HepG2 (cell line): ENCODE measurements around the gene GPR55. TPM values are rescaled to one million over a fixed set of nuclear protein-coding genes. Genes with fewer than 3 reads are reported as not detected.

Experiments used
- ATAC-seq: fragments of 200-7000 bp; cut with Tn5 transposase; 3 replicates; pipeline ENCODE4 v1.9.1; 2020; ENCODE audit warnings: mild to moderate bottlenecking, moderate library complexity
- BruUV-seq: library from RNA; stranded (reverse); fragments of 400-500 nt; replicated peaks from 2 replicates; lab custom pipeline; 2021; lab: Mats Ljungman, UMichigan
- CTCF ChIA-PET: fragments of 300-600 bp; formaldehyde crosslinking; extraction: SDS; loops from one replicate; lab custom pipeline; 2021; ENCODE audit warnings: low total read pairs, inconsistent platforms, low intra/inter-chr PET ratio; lab: Yijun Ruan, JAX
- POLR2A ChIA-PET: fragments of 350-600 bp; sonication (Branson Sonifier 250); formaldehyde crosslinking; loops from one replicate; lab custom pipeline; 2020; ENCODE audit warnings: antibody characterized with exemption, inconsistent platforms; lab: Yijun Ruan, JAX
- DNase-seq: peaks from one replicate; pipeline ENCODE4 v3.0.0-alpha.2; 2015; ENCODE audit warnings: low spot score
- FAIRE-seq: peaks from 3 replicates; lab custom pipeline; 2011; peaks lifted over from hg19 to GRCh38; lab: Jason Lieb, UNC
- H2AFZ ChIP-seq: one replicate; pipeline ENCODE4 v1.6.1; 2011; ENCODE audit warnings: low read length, inconsistent platforms
- H3K27ac ChIP-seq: fragments of 300-600 bp; 3 replicates; pipeline ENCODE4 v1.8.0; 2011; ENCODE audit warnings: mixed run types, mild to moderate bottlenecking, mixed read lengths, low read length, inconsistent platforms; ENCODE audit not compliant: insufficient read depth; ENCODE audit errors: extremely low read length
- H3K27me3 ChIP-seq, 2 experiments: fragments of 200-600 bp in 1 of 2; 2 replicates in 1 of 2; 3 replicates in 1 of 2; pipeline versions ENCODE4 v1.6.0 to v1.8.0; 2011; ENCODE audit warnings: low read length in 2 of 2, mild to moderate bottlenecking in 2 of 2, moderate library complexity in 2 of 2, inconsistent platforms in 1 of 2; ENCODE audit not compliant: insufficient read depth in 2 of 2, control insufficient read depth in 1 of 2
- H3K36me3 ChIP-seq, 2 experiments: fragments of 200-600 bp in 1 of 2; replicated peaks in 1 of 2; 2 replicates in 1 of 2; 3 replicates in 1 of 2; pipeline versions ENCODE4 v1.5.1 to v1.8.0; 2011; ENCODE audit warnings: low read length in 2 of 2, inconsistent platforms in 1 of 2; ENCODE audit not compliant: insufficient read depth in 2 of 2, control insufficient read depth in 1 of 2
- H3K4me1 ChIP-seq: 2 replicates; pipeline ENCODE4 v1.5.1; 2012; ENCODE audit warnings: low read length, inconsistent platforms; ENCODE audit not compliant: insufficient read depth
- H3K4me2 ChIP-seq: 2 replicates; pipeline ENCODE4 v1.6.0; 2011; ENCODE audit warnings: low read depth, low read length, inconsistent platforms
- H3K4me3 ChIP-seq, 3 experiments: fragments of 200-600 bp in 1 of 3; sonication (generic), shearing (Covaris generic) in 1 of 3; replicated peaks in 1 of 3; 2 replicates each; pipeline ENCODE4 v1.5.1; 2011 to 2016; ENCODE audit warnings: low read length in 3 of 3, inconsistent platforms in 2 of 3, low read depth in 2 of 3, mild to moderate bottlenecking in 2 of 3, control low read depth in 1 of 3, mixed read lengths in 1 of 3; ENCODE audit not compliant: insufficient read depth in 1 of 3
- H3K79me2 ChIP-seq: one replicate; pipeline ENCODE4 v1.6.1; 2011; ENCODE audit warnings: low read length, inconsistent platforms; ENCODE audit not compliant: insufficient read depth
- H3K9ac ChIP-seq: 2 replicates; pipeline ENCODE4 v1.6.0; 2011; ENCODE audit warnings: mild to moderate bottlenecking, low read depth, low read length, inconsistent platforms; ENCODE audit not compliant: insufficient read depth
- H3K9me3 ChIP-seq: 2 replicates; pipeline ENCODE4 v1.5.1; 2012; ENCODE audit warnings: mild to moderate bottlenecking, low read length
- H4K20me1 ChIP-seq: 2 replicates; pipeline ENCODE4 v1.6.0; 2011; ENCODE audit warnings: inconsistent platforms, mild to moderate bottlenecking, low read length, moderate library complexity; ENCODE audit not compliant: insufficient read depth
- CBFB ChIP-seq: sonication (generic); formaldehyde crosslinking; IDR thresholded peaks from 2 replicates; pipeline ENCODE4 v1.4.0; 2020; ENCODE audit warnings: missing genetic modification reagents
- CENPT ChIP-seq: sonication (generic); formaldehyde crosslinking; IDR thresholded peaks from 2 replicates; pipeline ENCODE4 v1.8.0; 2022; ENCODE audit warnings: low read depth, mild to moderate bottlenecking, moderate library complexity, missing genetic modification reagents
- FOXP1 ChIP-seq, 2 experiments: fragments of 450-650 bp in 1 of 2; IDR thresholded peaks; 2 replicates each; pipeline ENCODE4 v1.6.1; 2017 to 2018; ENCODE audit warnings: antibody characterized with exemption in 1 of 2
- NPAS2 ChIP-seq: sonication (generic); formaldehyde crosslinking; IDR thresholded peaks from 2 replicates; pipeline ENCODE4 v1.8.0; 2022; ENCODE audit warnings: mild to moderate bottlenecking, missing genetic modification reagents, borderline replicate concordance
- SMYD3 ChIP-seq: sonication (generic); formaldehyde crosslinking; IDR thresholded peaks from 2 replicates; pipeline ENCODE4 v1.8.1; 2023; ENCODE audit warnings: mild to moderate bottlenecking, missing genetic modification reagents
- ZBTB1 ChIP-seq: sonication (generic); formaldehyde crosslinking; IDR thresholded peaks from 2 replicates; pipeline ENCODE4 v1.4.0; 2020; ENCODE audit warnings: missing genetic modification reagents, borderline replicate concordance
- ZNF292 ChIP-seq: sonication (generic); formaldehyde crosslinking; IDR thresholded peaks from 2 replicates; pipeline ENCODE4 v1.8.1; 2022; ENCODE audit warnings: mild to moderate bottlenecking, low read depth, missing genetic modification reagents, borderline replicate concordance
- WGBS: methylation state at CpG from one replicate; pipeline ENCODE4 v1.1.6; 2017; ENCODE audit warnings: low lambda C conversion rate; 5-methylcytosine and 5-hydroxymethylcytosine counted together
- in situ Hi-C: cut with HindIII; loops from 2 replicates; pipeline ENCODE4 v1.10.0; 2017; ENCODE audit warnings: low pct_unique_long_range_greater_than_20kb; ENCODE audit not compliant: extremely low pct_ligation_motif_present
- intact Hi-C: fragments of 100-400 bp; cut with micrococcal nuclease; formaldehyde crosslinking; loops from one replicate; pipeline ENCODE4 v1.10.0; 2022; ENCODE audit not compliant: unreplicated experiment
- polyA plus RNA-seq, 8 experiments: library from polyadenylated mRNA; depleted of rRNA in 3 of 8; stranded (reverse) in 7 of 8; unstranded in 1 of 8; fragments of >200 nt; fragmentation: Illumina TruSeq in 4 of 8; extraction: Trizol in 4 of 8; gene quantifications; 2 replicates each; pipeline versions ENCODE4 v1.2.1 to v1.2.3, GENCODE V29; 2011 to 2016; ENCODE audit warnings: low read depth in 4 of 8, missing spikeins in 1 of 8, mixed read lengths in 1 of 8; ENCODE audit not compliant: insufficient read depth in 1 of 8
- total RNA-seq, 5 experiments: library from RNA; depleted of rRNA; stranded (reverse); fragments of >200 nt; fragmentation: Illumina TruSeq; extraction: Trizol; gene quantifications; 2 replicates each; pipeline ENCODE4 v1.2.3, GENCODE V29; 2016; ENCODE audit warnings: low read depth in 1 of 5
- TF ChIP-seq, protein P1 (sequence below): fragments of 450-650 bp; IDR thresholded peaks from 2 replicates; pipeline ENCODE4 v1.6.1; 2017
- TF ChIP-seq, protein P2 (sequence below): sonication (generic); formaldehyde crosslinking; IDR thresholded peaks from 2 replicates; pipeline ENCODE4 v1.8.0; 2022; ENCODE audit warnings: missing genetic modification reagents, mild to moderate bottlenecking, moderate library complexity, borderline replicate concordance
- TF ChIP-seq, protein P3 (sequence below): sonication (generic); formaldehyde crosslinking; IDR thresholded peaks from 2 replicates; pipeline ENCODE4 v1.8.0; 2022; ENCODE audit warnings: mild to moderate bottlenecking, missing genetic modification reagents, moderate library complexity
- TF ChIP-seq, protein P4 (sequence below): sonication (generic); formaldehyde crosslinking; IDR thresholded peaks from 2 replicates; pipeline ENCODE4 v1.4.0; 2020; ENCODE audit warnings: missing genetic modification reagents, borderline replicate concordance
- TF ChIP-seq, protein P5 (sequence below): sonication (generic); formaldehyde crosslinking; IDR thresholded peaks from 2 replicates; pipeline ENCODE4 v1.8.0; 2022; ENCODE audit warnings: missing genetic modification reagents, mild to moderate bottlenecking, borderline replicate concordance
- TF ChIP-seq, protein P6 (sequence below), 2 experiments: fragments of 450-650 bp in 1 of 2; sonication (generic) in 1 of 2; formaldehyde crosslinking; IDR thresholded peaks; 2 replicates each; pipeline versions ENCODE4 v1.5.0 to v1.8.0; 2020 to 2022; ENCODE audit warnings: mild to moderate bottlenecking in 1 of 2, missing genetic modification reagents in 1 of 2

The GPR55 gene
- total and polyA plus RNA-seq, 2 of the 13 experiments (the other 11 are each of a cell fraction or from before 2014, with no cell fraction given) = not detected

DNA sequence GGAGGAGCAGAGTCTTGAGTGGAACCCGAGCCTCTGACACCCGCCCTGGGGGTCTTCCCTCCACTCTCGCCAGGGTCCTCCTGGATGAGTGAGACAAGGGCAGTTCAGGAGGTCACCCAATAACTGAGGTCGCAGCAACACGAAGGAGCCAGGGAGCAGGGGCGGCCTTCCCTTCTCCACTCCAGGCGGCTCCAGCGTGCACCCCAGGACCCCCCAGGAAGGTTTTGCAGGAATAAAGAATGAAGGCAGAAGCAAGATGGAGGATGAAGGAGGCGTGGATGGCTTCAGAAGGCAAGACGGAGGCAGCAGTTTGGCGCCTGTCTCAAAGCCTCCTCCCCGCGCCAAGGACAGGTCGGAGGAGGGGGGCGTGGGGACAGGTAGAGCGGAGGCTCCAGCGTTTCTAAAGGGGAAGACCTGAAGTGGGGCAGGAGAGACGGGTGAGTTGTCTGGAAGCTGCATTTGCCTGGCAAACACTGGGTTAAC, 60.9 kb downstream of the GPR55 start:
- FAIRE-seq (no peak), ATAC-seq (no peak), DNase-seq (no peak)
- ChIA-PET CTCF (interaction anchor here (1.2 kb wide), 1 partner anchor 122 kb away, joined by 3 read pairs; no protein-coding TSS in a partner anchor), POLR2A (interaction anchor here (1.0 to 1.1 kb wide), 2 partner anchors 11 to 186 kb away, joined by 3 to 7 read pairs; no protein-coding TSS in a partner anchor)
- no peaks in the 10 kb centered on the region for H3K9me3 ChIP-seq
- peaks cover 0 to 16% of the 10 kb centered on the region in 2 experiments; a peak in 2 of 5 replicates for H3K27me3 ChIP-seq
- no peaks in the 10 kb centered on the region for H3K79me2 ChIP-seq
- 63% methylated on average over 18 of the region's 18 CpGs for WGBS
- intact Hi-C loops = loop anchor here (2.0 to 10.0 kb wide), 2 partner anchors 57 to 191 kb away; partner anchors contain the start of gene PSMD1
- BruUV-seq = no TSS peak
- no peak overlapping the region for H2AFZ ChIP-seq
- H3K4me3 ChIP-seq = peak overlapping the region; percentile 45 to 99 (median 97); a peak in 5 of 6 replicates
- peaks cover 27% of the 10 kb centered on the region for H3K4me1 ChIP-seq
- H3K27ac ChIP-seq = no peak overlapping the region
- H3K36me3 ChIP-seq = no peaks in the 10 kb centered on the region
- in situ Hi-C loops = no loop called here
- H4K20me1 ChIP-seq = peaks cover 5% of the 10 kb centered on the region; the same call in 1 of the 2 replicates
- peak overlapping the region; percentile 81 for H3K4me2 ChIP-seq
- H3K9ac ChIP-seq = peak overlapping the region; percentile 18; the same call in 1 of the 2 replicates
- TF ChIP-seq SMYD3 (no peak), ZNF292 (CRISPR knock-in tag) (no peak), FOXP1 (IDR thresholded peaks at IDR 0.05) (no peak), FOXP1 (CRISPR knock-in tag; IDR thresholded peaks at IDR 0.05) (no peak), CBFB (CRISPR knock-in tag) (no peak), CENPT (no peak), ZBTB1 (CRISPR knock-in tag) (no peak), NPAS2 (no peak)
- TF ChIP-seq, protein P1, sequence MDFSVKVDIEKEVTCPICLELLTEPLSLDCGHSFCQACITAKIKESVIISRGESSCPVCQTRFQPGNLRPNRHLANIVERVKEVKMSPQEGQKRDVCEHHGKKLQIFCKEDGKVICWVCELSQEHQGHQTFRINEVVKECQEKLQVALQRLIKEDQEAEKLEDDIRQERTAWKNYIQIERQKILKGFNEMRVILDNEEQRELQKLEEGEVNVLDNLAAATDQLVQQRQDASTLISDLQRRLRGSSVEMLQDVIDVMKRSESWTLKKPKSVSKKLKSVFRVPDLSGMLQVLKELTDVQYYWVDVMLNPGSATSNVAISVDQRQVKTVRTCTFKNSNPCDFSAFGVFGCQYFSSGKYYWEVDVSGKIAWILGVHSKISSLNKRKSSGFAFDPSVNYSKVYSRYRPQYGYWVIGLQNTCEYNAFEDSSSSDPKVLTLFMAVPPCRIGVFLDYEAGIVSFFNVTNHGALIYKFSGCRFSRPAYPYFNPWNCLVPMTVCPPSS = no peak
- TF ChIP-seq, protein P2, sequence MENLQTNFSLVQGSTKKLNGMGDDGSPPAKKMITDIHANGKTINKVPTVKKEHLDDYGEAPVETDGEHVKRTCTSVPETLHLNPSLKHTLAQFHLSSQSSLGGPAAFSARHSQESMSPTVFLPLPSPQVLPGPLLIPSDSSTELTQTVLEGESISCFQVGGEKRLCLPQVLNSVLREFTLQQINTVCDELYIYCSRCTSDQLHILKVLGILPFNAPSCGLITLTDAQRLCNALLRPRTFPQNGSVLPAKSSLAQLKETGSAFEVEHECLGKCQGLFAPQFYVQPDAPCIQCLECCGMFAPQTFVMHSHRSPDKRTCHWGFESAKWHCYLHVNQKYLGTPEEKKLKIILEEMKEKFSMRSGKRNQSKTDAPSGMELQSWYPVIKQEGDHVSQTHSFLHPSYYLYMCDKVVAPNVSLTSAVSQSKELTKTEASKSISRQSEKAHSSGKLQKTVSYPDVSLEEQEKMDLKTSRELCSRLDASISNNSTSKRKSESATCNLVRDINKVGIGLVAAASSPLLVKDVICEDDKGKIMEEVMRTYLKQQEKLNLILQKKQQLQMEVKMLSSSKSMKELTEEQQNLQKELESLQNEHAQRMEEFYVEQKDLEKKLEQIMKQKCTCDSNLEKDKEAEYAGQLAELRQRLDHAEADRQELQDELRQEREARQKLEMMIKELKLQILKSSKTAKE = no peak
- TF ChIP-seq, protein P3, sequence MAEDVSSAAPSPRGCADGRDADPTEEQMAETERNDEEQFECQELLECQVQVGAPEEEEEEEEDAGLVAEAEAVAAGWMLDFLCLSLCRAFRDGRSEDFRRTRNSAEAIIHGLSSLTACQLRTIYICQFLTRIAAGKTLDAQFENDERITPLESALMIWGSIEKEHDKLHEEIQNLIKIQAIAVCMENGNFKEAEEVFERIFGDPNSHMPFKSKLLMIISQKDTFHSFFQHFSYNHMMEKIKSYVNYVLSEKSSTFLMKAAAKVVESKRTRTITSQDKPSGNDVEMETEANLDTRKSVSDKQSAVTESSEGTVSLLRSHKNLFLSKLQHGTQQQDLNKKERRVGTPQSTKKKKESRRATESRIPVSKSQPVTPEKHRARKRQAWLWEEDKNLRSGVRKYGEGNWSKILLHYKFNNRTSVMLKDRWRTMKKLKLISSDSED (CRISPR knock-in tag) = no peak
- TF ChIP-seq, protein P4, sequence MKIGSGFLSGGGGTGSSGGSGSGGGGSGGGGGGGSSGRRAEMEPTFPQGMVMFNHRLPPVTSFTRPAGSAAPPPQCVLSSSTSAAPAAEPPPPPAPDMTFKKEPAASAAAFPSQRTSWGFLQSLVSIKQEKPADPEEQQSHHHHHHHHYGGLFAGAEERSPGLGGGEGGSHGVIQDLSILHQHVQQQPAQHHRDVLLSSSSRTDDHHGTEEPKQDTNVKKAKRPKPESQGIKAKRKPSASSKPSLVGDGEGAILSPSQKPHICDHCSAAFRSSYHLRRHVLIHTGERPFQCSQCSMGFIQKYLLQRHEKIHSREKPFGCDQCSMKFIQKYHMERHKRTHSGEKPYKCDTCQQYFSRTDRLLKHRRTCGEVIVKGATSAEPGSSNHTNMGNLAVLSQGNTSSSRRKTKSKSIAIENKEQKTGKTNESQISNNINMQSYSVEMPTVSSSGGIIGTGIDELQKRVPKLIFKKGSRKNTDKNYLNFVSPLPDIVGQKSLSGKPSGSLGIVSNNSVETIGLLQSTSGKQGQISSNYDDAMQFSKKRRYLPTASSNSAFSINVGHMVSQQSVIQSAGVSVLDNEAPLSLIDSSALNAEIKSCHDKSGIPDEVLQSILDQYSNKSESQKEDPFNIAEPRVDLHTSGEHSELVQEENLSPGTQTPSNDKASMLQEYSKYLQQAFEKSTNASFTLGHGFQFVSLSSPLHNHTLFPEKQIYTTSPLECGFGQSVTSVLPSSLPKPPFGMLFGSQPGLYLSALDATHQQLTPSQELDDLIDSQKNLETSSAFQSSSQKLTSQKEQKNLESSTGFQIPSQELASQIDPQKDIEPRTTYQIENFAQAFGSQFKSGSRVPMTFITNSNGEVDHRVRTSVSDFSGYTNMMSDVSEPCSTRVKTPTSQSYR (CRISPR knock-in tag) = no peak
- TF ChIP-seq, protein P5, sequence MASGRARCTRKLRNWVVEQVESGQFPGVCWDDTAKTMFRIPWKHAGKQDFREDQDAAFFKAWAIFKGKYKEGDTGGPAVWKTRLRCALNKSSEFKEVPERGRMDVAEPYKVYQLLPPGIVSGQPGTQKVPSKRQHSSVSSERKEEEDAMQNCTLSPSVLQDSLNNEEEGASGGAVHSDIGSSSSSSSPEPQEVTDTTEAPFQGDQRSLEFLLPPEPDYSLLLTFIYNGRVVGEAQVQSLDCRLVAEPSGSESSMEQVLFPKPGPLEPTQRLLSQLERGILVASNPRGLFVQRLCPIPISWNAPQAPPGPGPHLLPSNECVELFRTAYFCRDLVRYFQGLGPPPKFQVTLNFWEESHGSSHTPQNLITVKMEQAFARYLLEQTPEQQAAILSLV (CRISPR knock-in tag) = no peak
- TF ChIP-seq, protein P6, sequence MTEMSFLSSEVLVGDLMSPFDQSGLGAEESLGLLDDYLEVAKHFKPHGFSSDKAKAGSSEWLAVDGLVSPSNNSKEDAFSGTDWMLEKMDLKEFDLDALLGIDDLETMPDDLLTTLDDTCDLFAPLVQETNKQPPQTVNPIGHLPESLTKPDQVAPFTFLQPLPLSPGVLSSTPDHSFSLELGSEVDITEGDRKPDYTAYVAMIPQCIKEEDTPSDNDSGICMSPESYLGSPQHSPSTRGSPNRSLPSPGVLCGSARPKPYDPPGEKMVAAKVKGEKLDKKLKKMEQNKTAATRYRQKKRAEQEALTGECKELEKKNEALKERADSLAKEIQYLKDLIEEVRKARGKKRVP (CRISPR knock-in tag; IDR thresholded peaks at IDR 0.05) = no peak
